SK-N-SH treated with all-trans-retinoic acid at 6 μM for 48 hours (cell line): Measurements from ENCODE around the gene HIVEP3.
A peak's percentile ranks its signal among the peaks of the same experiment; 100 is the strongest.

Experiments
- ATAC-seq: fragments of 200-7000 bp; cut with Tn5 transposase; 3 replicates; pipeline ENCODE4 v1.9.1; 2020; ENCODE audit warnings: mild to moderate bottlenecking, moderate library complexity
- ARNTL ChIP-seq: fragments of 450-650 bp; formaldehyde crosslinking; IDR thresholded peaks from 2 replicates; pipeline ENCODE4 v1.5.0; 2020; ENCODE audit warnings: low read depth, mild to moderate bottlenecking, moderate library complexity, borderline replicate concordance
- BACH2 ChIP-seq: fragments of 250-450 bp; sonication (Bioruptor Pico); IDR thresholded peaks from 2 replicates; pipeline ENCODE4 v1.9.0; 2021; ENCODE audit warnings: mild to moderate bottlenecking, borderline replicate concordance
- CREB5 ChIP-seq: fragments of 250-450 bp; sonication (Bioruptor Pico); IDR thresholded peaks from 2 replicates; pipeline ENCODE4 v1.5.1; 2020; ENCODE audit warnings: low read depth, mild to moderate bottlenecking, moderate library complexity
- CSDC2 ChIP-seq: fragments of 250-450 bp; sonication (Bioruptor Pico); IDR thresholded peaks from 2 replicates; pipeline ENCODE4 v1.5.0; 2020; ENCODE audit warnings: mild to moderate bottlenecking, moderate library complexity
- ESRRG ChIP-seq: fragments of 250-450 bp; sonication (Bioruptor Pico); IDR thresholded peaks from 2 replicates; pipeline ENCODE4 v1.6.1; 2021; ENCODE audit warnings: mild to moderate bottlenecking
- GLIS3 ChIP-seq: fragments of 250-450 bp; sonication (Bioruptor Pico); IDR thresholded peaks from 2 replicates; pipeline ENCODE4 v1.5.0; 2020; ENCODE audit warnings: mild to moderate bottlenecking, moderate library complexity
- ISL1 ChIP-seq: fragments of 250-450 bp; sonication (Bioruptor Pico); IDR thresholded peaks from 2 replicates; pipeline ENCODE4 v2.1.2; 2022; ENCODE audit warnings: mild to moderate bottlenecking, moderate library complexity
- PATZ1 ChIP-seq: fragments of 250-450 bp; sonication (Bioruptor Pico); IDR thresholded peaks from 2 replicates; pipeline ENCODE4 v1.8.0; 2020; ENCODE audit warnings: mild to moderate bottlenecking, moderate library complexity, borderline replicate concordance
- POU6F1 ChIP-seq: fragments of 250-450 bp; sonication (Bioruptor Pico); IDR thresholded peaks from 2 replicates; pipeline ENCODE4 v1.8.0; 2021; ENCODE audit warnings: low read depth, mild to moderate bottlenecking, moderate library complexity, borderline replicate concordance
- RARB ChIP-seq: fragments of 250-450 bp; sonication (Bioruptor Pico); IDR thresholded peaks from 2 replicates; pipeline ENCODE4 v1.8.0; 2021; ENCODE audit warnings: mild to moderate bottlenecking, moderate library complexity
- SNAI2 ChIP-seq: fragments of 250-450 bp; sonication (Bioruptor Pico); IDR thresholded peaks from 2 replicates; pipeline ENCODE4 v1.5.0; 2020; ENCODE audit warnings: mild to moderate bottlenecking, moderate library complexity
- TCF4 ChIP-seq: fragments of 250-450 bp; sonication (Bioruptor Pico); IDR thresholded peaks from 2 replicates; pipeline ENCODE4 v1.8.0; 2021; ENCODE audit warnings: mild to moderate bottlenecking, moderate library complexity, borderline replicate concordance
- TOX ChIP-seq: fragments of 250-450 bp; sonication (Bioruptor Pico); IDR thresholded peaks from 2 replicates; pipeline ENCODE4 v1.8.0; 2021; ENCODE audit warnings: mild to moderate bottlenecking, moderate library complexity, borderline replicate concordance
- TSHZ2 ChIP-seq: fragments of 250-450 bp; sonication (Bioruptor Pico); IDR thresholded peaks from 2 replicates; pipeline ENCODE4 v1.5.0; 2020; ENCODE audit warnings: mild to moderate bottlenecking, moderate library complexity
- ZC3H10 ChIP-seq: fragments of 250-450 bp; sonication (Bioruptor Pico); IDR thresholded peaks from 2 replicates; pipeline ENCODE4 v1.5.1; 2021; ENCODE audit warnings: mild to moderate bottlenecking, moderate library complexity
- ZFP3 ChIP-seq: fragments of 250-450 bp; sonication (Bioruptor Pico); IDR thresholded peaks from 2 replicates; pipeline ENCODE4 v1.5.0; 2020; ENCODE audit warnings: mild to moderate bottlenecking, moderate library complexity
- ZFP30 ChIP-seq: fragments of 450-650 bp; formaldehyde crosslinking; IDR thresholded peaks from 2 replicates; pipeline ENCODE4 v1.5.0; 2022; ENCODE audit warnings: mild to moderate bottlenecking, moderate library complexity
- ZNF565 ChIP-seq: fragments of 450-650 bp; formaldehyde crosslinking; conservative IDR thresholded peaks from 2 replicates; pipeline ENCODE4 v1.5.0; 2020; ENCODE audit warnings: low read depth, mild to moderate bottlenecking, moderate library complexity
- ZNF70 ChIP-seq: fragments of 450-650 bp; formaldehyde crosslinking; IDR thresholded peaks from 2 replicates; pipeline ENCODE4 v1.5.0; 2020; ENCODE audit warnings: mild to moderate bottlenecking, moderate library complexity
- ZNF8 ChIP-seq: fragments of 450-650 bp; formaldehyde crosslinking; IDR thresholded peaks from 2 replicates; pipeline ENCODE4 v1.5.0; 2020; ENCODE audit warnings: mild to moderate bottlenecking, moderate library complexity

HIVEP3 gene

GRCh38 chr1:41494351-41495209 is 424.1 kb downstream of the HIVEP3 start:
- no peak for TF ChIP-seq ZFP30 (CRISPR knock-in tag)
- TF ChIP-seq, all 23 proteins: peak for 0
- no peak for ATAC-seq

GRCh38 chr1:41493626-41494350 is 424.9 kb downstream of the HIVEP3 start:
- TF ChIP-seq TSHZ2 (CRISPR knock-in tag) (no peak), ZC3H10 (CRISPR knock-in tag) (no peak), ZNF8 (CRISPR knock-in tag) (no peak), ZFP30 (CRISPR knock-in tag) (no peak), ZNF70 (CRISPR knock-in tag) (no peak), SNAI2 (CRISPR knock-in tag) (no peak), ZNF565 (CRISPR knock-in tag) (no peak), ZFP3 (CRISPR knock-in tag) (no peak), RARB (CRISPR knock-in tag) (no peak), ISL1 (no peak), TOX (CRISPR knock-in tag) (no peak)
- ATAC-seq = no peak

- ATAC-seq = peak; percentile 74
- TF ChIP-seq ZFP30 (CRISPR knock-in tag) = no peak
- no peak for TF ChIP-seq ZFP3 (CRISPR knock-in tag)
- TF ChIP-seq ZNF70 (CRISPR knock-in tag) = no peak
- TF ChIP-seq TCF4 (CRISPR knock-in tag) = no peak
- TF ChIP-seq ESRRG (CRISPR knock-in tag) = no peak
- no peak for TF ChIP-seq SNAI2 (CRISPR knock-in tag)
- TF ChIP-seq CREB5 (CRISPR knock-in tag) = no peak
- TF ChIP-seq RARB (CRISPR knock-in tag) = no peak
- TF ChIP-seq ARNTL (CRISPR knock-in tag) = no peak
Measured at GRCh38 chr1:41493117-41493536, 425.6 kb downstream of the HIVEP3 start.

- TF ChIP-seq ARNTL (CRISPR knock-in tag) (no peak), CSDC2 (no peak), POU6F1 (CRISPR knock-in tag) (no peak)
- ATAC-seq = no peak
Measured at GRCh38 chr1:41492341-41492848, 426.3 kb downstream of the HIVEP3 start.

GRCh38 chr1:41490911-41491310 is 427.8 kb downstream of the HIVEP3 start:
- no peak for ATAC-seq
- TF ChIP-seq TOX (CRISPR knock-in tag) (no peak), ZNF565 (CRISPR knock-in tag) (no peak), ZFP3 (CRISPR knock-in tag) (no peak), PATZ1 (CRISPR knock-in tag) (no peak), ZNF8 (CRISPR knock-in tag) (no peak), ISL1 (no peak), ARNTL (CRISPR knock-in tag) (no peak), ESRRG (CRISPR knock-in tag) (no peak), CSDC2 (no peak), SNAI2 (CRISPR knock-in tag) (no peak), GLIS3 (CRISPR knock-in tag) (no peak), BACH2 (CRISPR knock-in tag) (no peak)
